ENCODE results near the gene C2.
"Not testable (repeated sequence)": the region's sequence is repeated elsewhere in the genome, so short reads cannot be mapped to it uniquely, and the experiment has no call there.

C2 gene

GRCh38 chr6:31928672-31928939, 1.1 kb downstream of the C2 start:
- no peak for DNase-seq

GRCh38 chr6:31930962-31931361, 3.4 kb downstream of the C2 start:
- DNase-seq, result no peak

GRCh38 chr6:31932137-31932536, 4.6 kb downstream of the C2 start:
- DNase-seq, result not testable (repeated sequence)

- no peak for DNase-seq
Observed at GRCh38 chr6:31933537-31933936, 6.0 kb downstream of the C2 start.

GRCh38 chr6:31935021-31935420, 7.5 kb downstream of the C2 start:
- no peak for DNase-seq

GRCh38 chr6:31935823-31936222, 8.3 kb downstream of the C2 start:
- no peak for DNase-seq

- DNase-seq, result no peak
Observed at GRCh38 chr6:31940256-31940664, 12.7 kb downstream of the C2 start.

GRCh38 chr6:31943742-31944141, 16.2 kb downstream of the C2 start:
- no peak for DNase-seq

GRCh38 chr6:31945154-31945506, 17.6 kb downstream of the C2 start:
- no peak for DNase-seq

- DNase-seq, result no peak
Observed at GRCh38 chr6:31945507-31946369, 18.2 kb downstream of the C2 start, which contains the start of gene CFB. CFB (plus strand) TSS chr6:31946095; CDS start chr6:31946222, 127 bp downstream.

- DNase-seq, result no peak
Observed at GRCh38 chr6:31946370-31946885, 18.9 kb downstream of the C2 start.

GRCh38 chr6:31947070-31947675, 19.7 kb downstream of the C2 start:
- DNase-seq, result no peak

GRCh38 chr6:31947864-31948263, 20.3 kb downstream of the C2 start:
- no peak for DNase-seq

GRCh38 chr6:31948306-31948705, 20.8 kb downstream of the C2 start:
- DNase-seq, result no peak

GRCh38 chr6:31948753-31949413, 21.4 kb downstream of the C2 start:
- no peak for DNase-seq

GRCh38 chr6:31949926-31950548, 22.5 kb downstream of the C2 start:
- no peak for DNase-seq

GRCh38 chr6:31952140-31952805, 24.8 kb downstream of the C2 start:
- peak; percentile 39 for DNase-seq

GRCh38 chr6:31952890-31953289, 25.4 kb downstream of the C2 start:
- no peak for DNase-seq

GRCh38 chr6:31954511-31954910, 27.0 kb downstream of the C2 start:
- no peak for DNase-seq

- DNase-seq, result no peak
Observed at GRCh38 chr6:31956796-31957195, 29.3 kb downstream of the C2 start.

GRCh38 chr6:31958412-31958740, 30.9 kb downstream of the C2 start:
- DNase-seq, result no peak

- peak; percentile 98 for DNase-seq
Observed at GRCh38 chr6:31958741-31959739, 31.5 kb downstream of the C2 start, which contains the start of the genes NELFE and SKIC2. NELFE (minus strand) TSS chr6:31958971; CDS start chr6:31958446, 525 bp downstream. SKIC2 (plus strand) TSS chr6:31959175; CDS start chr6:31959193, 18 bp downstream.
